AG09319 (cell line): Measurements from ENCODE around the gene MAMDC4.

Source experiments
- DNase-seq: peaks from one replicate; pipeline ENCODE4 v3.0.0-alpha.2; 2010; ENCODE audit warnings: low read depth; ENCODE audit errors: extremely low read depth
- TF ChIP-seq, protein P1 (sequence below): IDR thresholded peaks from 2 replicates; pipeline ENCODE4 v1.5.1; 2011; ENCODE audit warnings: low read depth, mild to moderate bottlenecking, inconsistent platforms, low read length, moderate library complexity

MAMDC4 gene

GRCh38 chr9:136885950-136886578, 33.9 kb downstream of the MAMDC4 start, which contains the start of gene TRAF2:
Gene TRAF2, plus strand, starts transcription at chr9:136886516. Its CDS starts 12,225 bp downstream, at chr9:136898741.
- TF ChIP-seq, protein P1, sequence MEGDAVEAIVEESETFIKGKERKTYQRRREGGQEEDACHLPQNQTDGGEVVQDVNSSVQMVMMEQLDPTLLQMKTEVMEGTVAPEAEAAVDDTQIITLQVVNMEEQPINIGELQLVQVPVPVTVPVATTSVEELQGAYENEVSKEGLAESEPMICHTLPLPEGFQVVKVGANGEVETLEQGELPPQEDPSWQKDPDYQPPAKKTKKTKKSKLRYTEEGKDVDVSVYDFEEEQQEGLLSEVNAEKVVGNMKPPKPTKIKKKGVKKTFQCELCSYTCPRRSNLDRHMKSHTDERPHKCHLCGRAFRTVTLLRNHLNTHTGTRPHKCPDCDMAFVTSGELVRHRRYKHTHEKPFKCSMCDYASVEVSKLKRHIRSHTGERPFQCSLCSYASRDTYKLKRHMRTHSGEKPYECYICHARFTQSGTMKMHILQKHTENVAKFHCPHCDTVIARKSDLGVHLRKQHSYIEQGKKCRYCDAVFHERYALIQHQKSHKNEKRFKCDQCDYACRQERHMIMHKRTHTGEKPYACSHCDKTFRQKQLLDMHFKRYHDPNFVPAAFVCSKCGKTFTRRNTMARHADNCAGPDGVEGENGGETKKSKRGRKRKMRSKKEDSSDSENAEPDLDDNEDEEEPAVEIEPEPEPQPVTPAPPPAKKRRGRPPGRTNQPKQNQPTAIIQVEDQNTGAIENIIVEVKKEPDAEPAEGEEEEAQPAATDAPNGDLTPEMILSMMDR = no peak
- DNase-seq = peak; percentile 99

GRCh38 chr9:136886610-136887597, 34.8 kb downstream of the MAMDC4 start:
- TF ChIP-seq, protein P1 = no peak
- no peak for DNase-seq

DNA sequence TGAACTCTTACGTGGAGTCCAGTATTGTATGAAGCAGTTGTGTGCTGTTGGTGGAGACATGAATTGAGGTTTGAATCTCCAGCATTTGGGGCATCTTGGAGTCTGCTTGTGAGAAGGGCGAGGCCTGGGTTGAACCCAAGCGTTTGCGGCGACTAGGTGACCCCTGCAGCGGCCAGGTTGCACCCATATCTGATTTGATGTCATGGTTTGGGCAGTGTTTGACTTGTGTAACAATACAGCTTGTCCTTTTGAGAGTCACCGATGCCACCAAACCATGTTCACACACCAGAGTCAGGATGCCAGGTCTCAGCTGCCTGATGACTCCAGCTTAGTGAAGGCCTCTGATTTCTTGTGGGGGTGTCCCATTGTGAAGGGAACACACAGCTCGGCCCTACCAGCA, 36.3 kb downstream of the MAMDC4 start:
- DNase-seq = no peak
- TF ChIP-seq, protein P1 = no peak

DNA sequence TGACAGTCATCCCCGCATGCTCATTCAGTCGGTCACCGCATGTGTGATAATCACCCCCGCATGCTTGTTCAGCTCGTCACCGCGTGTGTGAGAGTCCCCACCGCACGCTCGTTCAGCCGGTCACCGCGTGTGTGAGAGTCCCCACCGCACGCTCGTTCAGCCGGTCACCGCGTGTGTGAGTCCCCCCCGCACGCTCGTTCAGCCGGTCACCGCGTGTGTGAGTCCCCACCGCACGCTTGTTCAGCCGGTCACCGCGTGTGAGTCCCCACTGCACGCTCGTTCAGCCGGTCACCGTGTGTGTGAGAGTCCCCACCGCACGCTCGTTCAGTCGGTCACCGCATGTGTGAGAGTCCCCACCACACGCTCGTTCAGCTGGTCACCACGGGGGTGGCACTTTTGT, 37.7 kb downstream of the MAMDC4 start:
- no peak for DNase-seq
- TF ChIP-seq, protein P1 = no peak

DNA sequence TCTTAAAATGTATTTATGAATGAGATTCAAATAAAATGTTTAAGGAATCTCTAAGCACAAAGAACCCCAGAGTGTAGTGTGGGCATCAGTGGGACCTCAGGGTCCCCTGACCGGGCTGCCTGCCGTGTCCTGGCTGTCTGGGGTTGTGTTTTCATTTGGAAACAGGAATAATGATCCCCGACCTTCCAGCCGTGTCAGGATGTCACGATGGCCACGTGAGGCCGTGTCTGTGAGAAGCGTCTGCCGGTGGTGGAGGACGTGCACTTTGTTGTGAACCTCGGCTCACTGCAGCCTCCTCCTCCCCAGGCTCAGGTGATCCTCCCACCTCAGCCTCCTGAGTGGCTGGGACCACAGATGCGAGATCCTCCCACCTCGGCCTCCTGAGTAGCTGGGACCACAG, 38.5 kb downstream of the MAMDC4 start:
- TF ChIP-seq, protein P1 = no peak
- no peak for DNase-seq

DNA sequence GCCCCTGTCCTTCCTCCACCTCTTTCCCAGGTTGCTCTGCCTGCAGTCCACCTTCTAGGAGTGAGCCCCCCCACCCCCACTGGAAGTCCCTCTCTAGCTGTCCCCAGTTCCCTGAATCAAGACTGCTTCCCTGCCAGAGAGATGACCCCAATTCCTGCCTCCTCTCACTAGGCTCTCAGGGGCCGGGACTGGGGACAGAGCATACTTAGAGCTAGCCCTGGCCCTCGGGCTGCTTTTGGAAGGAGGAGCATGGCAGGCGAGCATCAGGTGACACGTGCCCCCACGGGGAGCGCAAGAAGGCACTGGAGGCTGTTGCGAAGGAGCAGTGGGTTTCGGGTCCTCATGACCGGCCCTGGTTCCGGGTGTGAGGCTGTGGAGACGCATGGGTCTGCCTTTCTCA, 43.9 kb downstream of the MAMDC4 start:
- TF ChIP-seq, protein P1 = no peak
- DNase-seq = no peak
